ENCODE results near the gene STAT4.

The STAT4 gene

GRCh38 chr2:191144217-191144616, 6.6 kb downstream of the STAT4 start:
- no peak for DNase-seq

DNA sequence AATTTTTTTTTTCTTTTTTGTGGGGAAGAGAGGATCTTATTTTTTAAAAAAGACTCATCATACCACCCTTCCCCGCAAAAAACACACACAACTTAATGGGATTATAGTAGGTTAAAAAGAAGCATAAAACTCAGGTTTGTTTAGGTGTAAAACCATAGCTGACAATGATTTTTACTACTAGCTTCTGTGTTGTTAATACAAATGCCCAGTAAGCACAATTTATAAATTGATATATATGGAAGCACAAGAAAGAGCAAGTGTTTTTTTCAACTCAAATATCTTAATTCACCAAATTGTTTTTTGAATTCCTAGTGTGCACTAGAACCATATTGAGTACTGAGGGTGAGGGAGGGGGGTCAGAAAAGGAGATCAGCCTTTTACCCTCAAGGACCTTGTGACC, 7.0 kb downstream of the STAT4 start:
- no peak for DNase-seq

GRCh38 chr2:191128911-191129304, 21.9 kb downstream of the STAT4 start:
- DNase-seq, result no peak

- DNase-seq, result peak in 1 of 2 donors; percentile 8
Observed at GRCh38 chr2:191128172-191128910, 22.5 kb downstream of the STAT4 start.

DNA sequence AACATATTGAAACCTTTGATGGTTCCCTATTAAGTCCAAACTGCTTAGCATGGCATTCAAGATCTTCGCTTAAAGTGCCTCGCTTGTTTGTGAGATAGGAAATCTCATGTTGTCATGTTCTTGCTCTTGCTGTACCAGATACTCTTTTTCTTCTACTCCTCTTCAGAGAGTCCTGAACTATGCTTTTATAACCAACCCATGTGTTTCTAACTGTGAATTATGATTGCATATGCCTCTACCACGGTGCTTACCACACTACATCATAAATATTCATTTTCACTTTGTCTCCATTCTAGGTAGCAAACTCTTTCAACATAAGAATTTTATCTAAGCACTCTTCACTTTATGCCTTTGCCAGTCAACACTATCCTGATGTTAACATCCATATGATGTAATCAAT, 23.6 kb downstream of the STAT4 start:
- DNase-seq, result no peak

DNA sequence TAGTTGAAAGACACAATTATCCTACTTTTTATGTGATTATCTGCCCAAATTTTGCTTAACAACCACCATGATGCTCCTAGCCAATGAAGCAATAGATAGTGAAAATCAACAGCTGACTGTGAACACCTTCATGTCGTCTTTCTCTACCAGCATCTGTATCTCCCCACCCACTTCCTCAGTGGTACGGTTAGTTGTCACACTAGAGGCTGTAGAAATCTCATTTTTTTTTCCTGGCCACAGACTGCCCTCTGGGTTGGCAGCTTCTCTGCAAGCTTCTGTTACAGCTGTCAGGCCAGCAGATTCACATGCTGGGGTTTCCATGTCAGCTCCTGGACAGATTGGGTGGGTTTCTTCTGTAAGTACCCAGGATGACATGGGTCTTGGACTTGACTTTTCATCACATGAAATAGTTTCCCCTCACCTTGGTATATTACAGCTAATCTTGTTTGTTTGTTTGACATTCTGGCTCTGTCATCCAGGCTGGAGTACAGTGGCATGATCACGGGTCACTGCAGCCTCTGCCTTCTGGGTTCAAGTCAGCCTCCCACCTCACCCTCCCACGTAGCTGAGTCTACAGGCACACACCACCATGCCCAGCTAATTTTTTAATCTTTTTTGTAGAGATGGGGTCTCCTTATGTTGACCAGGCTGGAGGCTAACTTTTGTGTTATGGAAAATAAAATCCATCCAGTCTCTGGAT, 24.3 kb downstream of the STAT4 start:
- DNase-seq, result peak in 1 of 2 donors; percentile 21

DNA sequence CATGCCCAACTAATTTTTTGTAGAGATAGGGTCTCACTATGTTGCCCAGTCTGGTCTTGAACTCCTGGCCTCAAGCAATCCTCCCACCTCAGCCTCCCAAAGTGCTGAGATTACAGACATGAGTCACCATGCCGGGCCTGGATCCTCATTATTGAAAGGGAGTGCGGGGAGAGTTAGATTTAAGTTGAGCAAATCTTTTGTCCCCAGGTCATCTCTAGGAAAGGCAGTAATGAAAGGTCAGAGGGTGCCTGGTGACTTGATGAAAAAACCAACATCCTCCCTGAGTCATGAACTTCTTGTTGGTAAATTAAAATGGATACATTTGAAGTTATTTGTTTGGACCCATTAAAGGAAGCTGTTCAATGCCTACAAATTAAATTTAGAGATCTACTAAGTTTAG, 25.1 kb downstream of the STAT4 start:
- peak; percentile 51 to 65 for DNase-seq

- no peak for DNase-seq
Observed at GRCh38 chr2:191122638-191123294, 28.0 kb downstream of the STAT4 start.

- no peak for DNase-seq
Observed at GRCh38 chr2:191117341-191117740, 33.5 kb downstream of the STAT4 start.

GRCh38 chr2:191115804-191116203, 35.0 kb downstream of the STAT4 start:
- no peak for DNase-seq

- DNase-seq, result no peak
Observed at GRCh38 chr2:191115391-191115790, 35.4 kb downstream of the STAT4 start.

DNA sequence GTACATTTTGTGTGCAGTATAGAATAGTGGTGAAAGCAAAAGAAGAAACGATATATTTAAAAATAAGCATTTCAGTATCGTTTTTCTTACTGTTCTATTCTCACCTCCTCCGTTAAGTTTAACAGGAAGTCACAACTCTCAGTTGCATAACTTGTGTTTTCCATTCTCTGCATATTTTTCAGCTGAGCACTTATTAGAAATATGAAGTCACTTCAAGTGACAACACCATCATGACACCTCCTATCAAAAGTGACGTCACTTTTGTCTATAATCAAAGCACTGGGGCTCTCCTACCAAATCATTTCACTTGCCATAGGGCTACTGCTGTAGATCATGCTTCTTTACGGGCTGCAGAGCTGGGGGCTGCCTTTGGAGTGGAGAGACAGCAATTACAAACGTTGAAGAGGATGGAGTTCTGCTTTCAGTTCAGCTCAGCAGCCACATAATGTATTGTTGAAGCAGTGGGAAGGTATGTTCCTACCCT, 36.3 kb downstream of the STAT4 start:
- DNase-seq, result peak; percentile 83 to 86

- DNase-seq, result no peak
Observed at GRCh38 chr2:191113761-191114160, 37.0 kb downstream of the STAT4 start.

DNA sequence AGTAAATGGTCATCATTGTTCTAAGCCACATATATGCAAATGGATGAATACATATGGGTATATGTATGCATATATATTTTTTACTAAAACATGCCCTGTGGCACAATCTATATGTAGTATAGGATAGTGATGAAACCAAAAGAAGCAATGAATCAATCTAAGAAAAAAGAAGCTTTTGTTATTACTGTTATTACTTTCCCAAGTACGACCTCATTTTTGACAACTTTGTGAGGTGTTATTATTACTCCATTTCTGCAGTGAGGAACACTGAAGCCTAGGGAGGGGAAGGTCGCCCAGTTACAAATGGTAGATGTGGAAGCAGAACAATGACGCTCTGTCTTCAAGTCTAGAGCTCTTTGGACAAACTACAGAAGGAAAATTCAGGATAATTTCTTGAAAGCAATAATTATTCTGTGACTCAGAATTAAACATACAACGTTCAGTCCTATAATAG, 38.3 kb downstream of the STAT4 start:
- DNase-seq, result no peak

DNA sequence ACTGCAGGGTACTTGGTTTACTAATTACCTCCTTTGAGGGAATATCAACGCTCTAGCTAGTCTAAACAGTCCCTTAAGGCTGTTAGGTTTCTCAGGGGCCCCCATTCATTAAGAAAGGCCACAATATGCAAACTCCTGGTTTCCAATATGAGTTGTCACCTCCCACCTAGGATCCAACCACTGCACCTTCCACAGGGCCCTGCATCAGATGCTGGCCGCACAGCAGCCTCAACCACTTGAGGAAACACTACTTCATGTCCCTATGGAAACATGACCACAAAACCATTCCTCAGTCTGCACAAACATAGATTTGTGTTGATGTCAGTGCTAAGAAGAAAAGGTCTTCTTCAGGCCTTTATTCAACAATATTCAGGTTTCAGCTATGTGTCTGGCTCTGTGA, 40.9 kb downstream of the STAT4 start:
- no peak for DNase-seq

DNA sequence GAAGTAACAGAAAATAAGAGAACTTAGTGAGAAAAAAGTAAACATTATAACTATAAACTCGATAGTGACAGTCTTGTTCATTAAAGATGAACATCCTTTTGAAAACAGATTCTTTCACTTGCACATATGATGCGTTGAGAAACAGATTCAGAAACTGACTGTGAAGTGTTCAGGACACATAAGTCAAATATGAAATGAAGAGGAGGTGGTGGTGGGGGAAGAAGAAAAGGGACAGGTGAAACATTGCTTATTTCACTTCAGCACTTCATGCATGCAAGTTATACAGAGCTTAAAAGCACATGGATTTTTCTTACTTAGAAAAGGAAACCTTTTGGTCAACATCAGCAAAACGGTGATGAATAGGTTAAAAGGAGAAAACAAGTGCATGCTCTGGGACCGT, 42.5 kb downstream of the STAT4 start:
- no peak for DNase-seq

- DNase-seq, result no peak
Observed at GRCh38 chr2:191105082-191105481, 45.7 kb downstream of the STAT4 start.

GRCh38 chr2:191103774-191104173, 47.0 kb downstream of the STAT4 start:
- DNase-seq, result peak in 1 of 2 donors; percentile 23

- DNase-seq, result no peak
Observed at GRCh38 chr2:191100216-191100615, 50.6 kb downstream of the STAT4 start.

DNA sequence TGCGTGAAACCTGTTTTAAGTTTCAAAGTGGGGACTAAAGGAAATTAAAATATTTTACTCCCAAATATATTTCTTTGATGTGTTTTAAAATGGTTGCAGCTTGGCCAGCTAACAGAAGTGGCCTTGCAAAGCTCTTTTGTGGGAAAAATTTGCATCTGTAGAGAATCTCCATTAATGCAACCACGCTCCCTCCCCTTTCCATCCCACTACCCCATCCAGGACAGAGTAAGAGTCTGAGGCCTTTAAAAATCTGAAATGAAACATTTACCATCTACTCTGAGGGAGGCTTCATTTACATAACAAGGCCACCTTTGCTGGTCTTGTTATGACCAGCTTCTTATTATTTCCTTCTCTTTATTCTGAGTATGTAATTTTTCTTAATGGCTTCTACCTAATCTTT, 63.5 kb downstream of the STAT4 start:
- no peak for DNase-seq

- no peak for DNase-seq
Observed at GRCh38 chr2:191086706-191087105, 64.1 kb downstream of the STAT4 start.

GRCh38 chr2:191083540-191083939, 67.3 kb downstream of the STAT4 start:
- no peak for DNase-seq

- no peak for DNase-seq
Observed at GRCh38 chr2:191082321-191082720, 68.5 kb downstream of the STAT4 start.

Data from inflammatory macrophage treated with lipopolysaccharide for 1 hour (primary cell).